H9 (cell line): Measurements from ENCODE around the gene ZBTB38. TPM values are rescaled to one million over a fixed set of nuclear protein-coding genes. Genes with fewer than 3 reads are reported as not detected.

ENCODE experiments used
- DNase-seq: peaks from one replicate; pipeline ENCODE4 v3.0.0-alpha.2; 2017
- H2AFZ ChIP-seq: one replicate; pipeline ENCODE4 v1.6.1; 2013; ENCODE audit warnings: mild to moderate bottlenecking, low read length, control low read depth, moderate library complexity
- H2AK5ac ChIP-seq: 2 replicates; pipeline ENCODE4 v1.6.1; 2013; ENCODE audit warnings: low read length, control low read depth, mixed read lengths; ENCODE audit not compliant: insufficient read length
- H2BK120ac ChIP-seq: one replicate; pipeline ENCODE4 v1.6.1; 2013; ENCODE audit warnings: low read depth, mild to moderate bottlenecking, low read length, control low read depth, inconsistent platforms; ENCODE audit not compliant: poor library complexity, severe bottlenecking
- H2BK12ac ChIP-seq: 2 replicates; pipeline ENCODE4 v1.6.1; 2013; ENCODE audit warnings: low read length, control low read depth, mixed read lengths, low read depth; ENCODE audit not compliant: insufficient read length
- H2BK15ac ChIP-seq: 2 replicates; pipeline ENCODE4 v1.6.1; 2013; ENCODE audit warnings: low read depth, low read length, control low read depth
- H2BK20ac ChIP-seq: one replicate; pipeline ENCODE4 v1.6.1; 2013; ENCODE audit warnings: low read depth, mild to moderate bottlenecking, low read length, control low read depth, inconsistent platforms; ENCODE audit not compliant: poor library complexity, severe bottlenecking
- H2BK5ac ChIP-seq: 2 replicates; pipeline ENCODE4 v1.6.1; 2013; ENCODE audit warnings: low read length, control low read depth, mixed read lengths; ENCODE audit not compliant: insufficient read length
- H3K14ac ChIP-seq: 2 replicates; pipeline ENCODE4 v1.6.1; 2013; ENCODE audit warnings: low read length, control low read depth; ENCODE audit not compliant: insufficient read depth
- H3K18ac ChIP-seq: 2 replicates; pipeline ENCODE4 v1.6.1; 2013; ENCODE audit warnings: low read depth, mild to moderate bottlenecking, mixed read lengths, low read length, control low read depth; ENCODE audit not compliant: insufficient read length
- H3K23ac ChIP-seq: 2 replicates; pipeline ENCODE4 v1.6.1; 2013; ENCODE audit warnings: low read length, control low read depth, mixed read lengths, low read depth; ENCODE audit not compliant: insufficient read length
- H3K23me2 ChIP-seq: 2 replicates; pipeline ENCODE4 v1.6.1; 2013; ENCODE audit warnings: low read depth, mild to moderate bottlenecking, mixed read lengths, low read length, control low read depth; ENCODE audit not compliant: insufficient read length, poor library complexity, severe bottlenecking
- H3K27ac ChIP-seq: 2 replicates; pipeline ENCODE4 v1.5.1; 2013; ENCODE audit warnings: low read length, control low read depth, mixed read lengths, low read depth; ENCODE audit not compliant: insufficient read length
- H3K27me3 ChIP-seq: 2 replicates; pipeline ENCODE4 v1.6.1; 2013; ENCODE audit warnings: low read length, control low read depth, inconsistent platforms; ENCODE audit not compliant: insufficient read depth
- H3K4ac ChIP-seq: 2 replicates; pipeline ENCODE4 v1.6.1; 2013; ENCODE audit warnings: low read depth, mild to moderate bottlenecking, control low read depth, inconsistent platforms, low read length, moderate library complexity
- H3K4me1 ChIP-seq: 2 replicates; pipeline ENCODE4 v1.6.1; 2013; ENCODE audit warnings: low read length, control low read depth, inconsistent platforms; ENCODE audit not compliant: insufficient read depth
- H3K4me2 ChIP-seq: 2 replicates; pipeline ENCODE4 v1.6.1; 2013; ENCODE audit warnings: low read length, control low read depth, mixed read lengths; ENCODE audit not compliant: insufficient read length, insufficient read depth
- H3K56ac ChIP-seq: 2 replicates; pipeline ENCODE4 v1.6.1; 2013; ENCODE audit warnings: low read depth, mild to moderate bottlenecking, mixed read lengths, low read length, control low read depth; ENCODE audit not compliant: insufficient read length
- H3K79me1 ChIP-seq: 2 replicates; pipeline ENCODE4 v1.6.1; 2013; ENCODE audit warnings: low read depth, mild to moderate bottlenecking, moderate library complexity, low read length, control low read depth, inconsistent platforms; ENCODE audit not compliant: insufficient read depth, poor library complexity, severe bottlenecking
- H3K79me2 ChIP-seq: 2 replicates; pipeline ENCODE4 v1.6.1; 2013; ENCODE audit warnings: low read length, control low read depth, inconsistent platforms; ENCODE audit not compliant: insufficient read depth
- H3K9ac ChIP-seq: 2 replicates; pipeline ENCODE4 v1.6.1; 2013; ENCODE audit warnings: low read length, control low read depth, mixed read lengths; ENCODE audit not compliant: insufficient read length; ENCODE audit errors: extremely low read depth
- H3K9me3 ChIP-seq: one replicate; pipeline ENCODE4 v1.6.1; 2013; ENCODE audit warnings: low read depth, low read length, inconsistent platforms; ENCODE audit not compliant: control insufficient read depth
- H3T11ph ChIP-seq: one replicate; pipeline ENCODE4 v1.6.1; 2013; ENCODE audit warnings: mild to moderate bottlenecking, low read length, control low read depth, inconsistent platforms
- H4K20me1 ChIP-seq: one replicate; pipeline ENCODE4 v1.6.1; 2013; ENCODE audit not compliant: control insufficient read depth, insufficient read length, insufficient read depth
- H4K5ac ChIP-seq: 2 replicates; pipeline ENCODE4 v1.6.1; 2013; ENCODE audit warnings: low read depth, mild to moderate bottlenecking, mixed read lengths, low read length, control low read depth; ENCODE audit not compliant: insufficient read length
- H4K8ac ChIP-seq: replicated peaks from 2 replicates; pipeline ENCODE4 v1.6.1; 2013; ENCODE audit warnings: low read length, control low read depth, mixed read lengths, low read depth; ENCODE audit not compliant: insufficient read length
- H4K91ac ChIP-seq: 2 replicates; pipeline ENCODE4 v1.6.1; 2013; ENCODE audit warnings: low read depth, mild to moderate bottlenecking, moderate library complexity, mixed read lengths, low read length, control low read depth; ENCODE audit not compliant: insufficient read length
- H3K27ac Mint-ChIP-seq, 3 experiments: 2 replicates in 2 of 3; 3 replicates in 1 of 3; pipeline ENCODE4 v1.8.0; 2020 to 2021; ENCODE audit warnings: mixed read lengths in 3 of 3, mild to moderate bottlenecking in 1 of 3, moderate library complexity in 1 of 3
- H3K27me3 Mint-ChIP-seq: 2 replicates; pipeline ENCODE4 v1.8.0; 2021; ENCODE audit warnings: low read depth, mild to moderate bottlenecking, moderate library complexity, mixed read lengths
- H3K36me3 Mint-ChIP-seq, 3 experiments: 2 replicates in 2 of 3; 3 replicates in 1 of 3; pipeline ENCODE4 v1.8.0; 2020 to 2021; ENCODE audit warnings: low read depth in 3 of 3, mixed read lengths in 3 of 3; ENCODE audit not compliant: insufficient read depth in 1 of 3
- H3K4me1 Mint-ChIP-seq, 2 experiments: 2 replicates each; pipeline ENCODE4 v1.8.0; 2020; ENCODE audit warnings: mixed read lengths in 2 of 2
- H3K4me3 Mint-ChIP-seq, 2 experiments: 2 replicates in 1 of 2; 3 replicates in 1 of 2; pipeline ENCODE4 v1.8.0; 2020 to 2021; ENCODE audit warnings: mild to moderate bottlenecking in 2 of 2, mixed read lengths in 2 of 2, moderate library complexity in 1 of 2
- H3K9me3 Mint-ChIP-seq, 2 experiments: 2 replicates in 1 of 2; 3 replicates in 1 of 2; pipeline ENCODE4 v1.8.0; 2020; ENCODE audit warnings: mild to moderate bottlenecking in 2 of 2, mixed read lengths in 2 of 2, moderate library complexity in 1 of 2
- WGBS: extraction: QIAGEN DNeasy Blood & Tissue Kit; methylation state at CpG from one replicate; pipeline ENCODE4 v1.1.7; 2013; ENCODE audit warnings: missing lambda C conversion rate, low lambda C conversion rate, mixed read lengths; ENCODE audit not compliant: insufficient read length; ENCODE audit errors: extremely low coverage; 5-methylcytosine and 5-hydroxymethylcytosine counted together
- total RNA-seq: library from RNA; stranded (reverse); gene quantifications from 2 replicates; pipeline ENCODE4 v1.2.1, GENCODE V29; 2021
- TF ChIP-seq, protein P1 (sequence below): fragments of 200-600 bp; sonication (generic); conservative IDR thresholded peaks from 3 replicates; pipeline ENCODE4 v1.8.0; 2021; ENCODE audit warnings: antibody characterized with exemption, mild to moderate bottlenecking

The ZBTB38 gene
- total RNA-seq, 1 experiment from 2014 or later: 14.6 TPM

- TF ChIP-seq, protein P1, sequence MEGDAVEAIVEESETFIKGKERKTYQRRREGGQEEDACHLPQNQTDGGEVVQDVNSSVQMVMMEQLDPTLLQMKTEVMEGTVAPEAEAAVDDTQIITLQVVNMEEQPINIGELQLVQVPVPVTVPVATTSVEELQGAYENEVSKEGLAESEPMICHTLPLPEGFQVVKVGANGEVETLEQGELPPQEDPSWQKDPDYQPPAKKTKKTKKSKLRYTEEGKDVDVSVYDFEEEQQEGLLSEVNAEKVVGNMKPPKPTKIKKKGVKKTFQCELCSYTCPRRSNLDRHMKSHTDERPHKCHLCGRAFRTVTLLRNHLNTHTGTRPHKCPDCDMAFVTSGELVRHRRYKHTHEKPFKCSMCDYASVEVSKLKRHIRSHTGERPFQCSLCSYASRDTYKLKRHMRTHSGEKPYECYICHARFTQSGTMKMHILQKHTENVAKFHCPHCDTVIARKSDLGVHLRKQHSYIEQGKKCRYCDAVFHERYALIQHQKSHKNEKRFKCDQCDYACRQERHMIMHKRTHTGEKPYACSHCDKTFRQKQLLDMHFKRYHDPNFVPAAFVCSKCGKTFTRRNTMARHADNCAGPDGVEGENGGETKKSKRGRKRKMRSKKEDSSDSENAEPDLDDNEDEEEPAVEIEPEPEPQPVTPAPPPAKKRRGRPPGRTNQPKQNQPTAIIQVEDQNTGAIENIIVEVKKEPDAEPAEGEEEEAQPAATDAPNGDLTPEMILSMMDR: no peak
- Histone ChIP-seq H3K4me1 (peaks cover 6% of the 10 kb centered on the region; the same call in 1 of the 2 replicates), H4K8ac (no peak overlapping the region), H3K4me2 (no peak overlapping the region), H3K9ac (no peak overlapping the region), H3K14ac (no peak overlapping the region), H3K23me2 (no peaks in the 10 kb centered on the region), H2BK12ac (no peak overlapping the region), H3K79me2 (no peaks in the 10 kb centered on the region), H4K5ac (no peak overlapping the region), H3T11ph (no peak overlapping the region), H2AK5ac (no peak overlapping the region), H2AFZ (no peak overlapping the region), H2BK15ac (no peak overlapping the region), H4K20me1 (no peaks in the 10 kb centered on the region), H3K27ac (no peak overlapping the region), H3K18ac (no peak overlapping the region), H3K9me3 (peaks cover 5% of the 10 kb centered on the region), H3K23ac (no peak overlapping the region), H3K27me3 (no peaks in the 10 kb centered on the region; the same call in 1 of the 2 replicates), H3K79me1 (no peaks in the 10 kb centered on the region), H2BK20ac (no peak overlapping the region), H4K91ac (no peak overlapping the region), H3K56ac (no peak overlapping the region), H2BK120ac (no peak overlapping the region), H2BK5ac (no peak overlapping the region), H3K4ac (no peak overlapping the region)
- no CpG with 5 or more reads among the region's 5 CpGs for whole genome bisulfite sequencing
- no peak overlapping the region for H3K4me3 Mint-ChIP-seq
- H3K27me3 Mint-ChIP-seq: peaks cover 3% of the 10 kb centered on the region
- no peak overlapping the region for H3K27ac Mint-ChIP-seq
- peaks cover 12% of the 10 kb centered on the region in 2 experiments for H3K9me3 Mint-ChIP-seq
- H3K36me3 Mint-ChIP-seq: peaks cover 0 to 14% (median 2%) of the 10 kb centered on the region in 3 experiments; a peak in 4 of 7 replicates
- H3K4me1 Mint-ChIP-seq: peaks cover 43 to 44% of the 10 kb centered on the region in 2 experiments
- no peak for DNase-seq
These were observed 29.7 kb downstream of the ZBTB38 start for GRCh38 chr3:141397996-141398395.
